CD14-positive monocyte (primary cell): Measurements from ENCODE around the gene ARHGAP15. TPM values are rescaled to one million over a fixed set of nuclear protein-coding genes. Genes with fewer than 3 reads are reported as not detected.

Experiments used
- DNase-seq, 3 donors: peaks; one replicate each; pipeline ENCODE4 v3.0.0-alpha.2; 2011 to 2022
- H2AFZ ChIP-seq: 2 replicates; pipeline ENCODE4 v1.6.0; 2012; ENCODE audit warnings: mild to moderate bottlenecking, low read depth, low read length, inconsistent platforms; ENCODE audit not compliant: insufficient read depth, poor library complexity, severe bottlenecking
- H3K27ac ChIP-seq, 2 donors: 1 replicate in 1 of 2; 2 replicates in 1 of 2; pipeline ENCODE4 v1.5.1; 2012 to 2013; ENCODE audit warnings: low read length in 2 of 2, control low read depth in 1 of 2, inconsistent platforms in 1 of 2, low read depth in 1 of 2, mild to moderate bottlenecking in 1 of 2
- H3K27me3 ChIP-seq, 2 donors: one replicate each; pipeline versions ENCODE4 v1.6.0 to v1.6.1; 2011 to 2013; ENCODE audit warnings: low read length in 2 of 2; ENCODE audit not compliant: control insufficient read depth in 2 of 2, insufficient read depth in 2 of 2
- H3K36me3 ChIP-seq, 2 donors: replicated peaks in 1 of 2; 1 replicate in 1 of 2; 2 replicates in 1 of 2; pipeline versions ENCODE4 v1.5.1 to v1.6.1; 2012 to 2013; ENCODE audit warnings: low read length in 2 of 2, control low read depth in 1 of 2, inconsistent platforms in 1 of 2, mild to moderate bottlenecking in 1 of 2; ENCODE audit not compliant: insufficient read depth in 2 of 2, control insufficient read depth in 1 of 2
- H3K4me1 ChIP-seq, 2 donors: 1 replicate in 1 of 2; 2 replicates in 1 of 2; pipeline versions ENCODE4 v1.5.1 to v1.6.1; 2012 to 2013; ENCODE audit warnings: low read length in 2 of 2, control low read depth in 1 of 2, inconsistent platforms in 1 of 2, mild to moderate bottlenecking in 1 of 2, moderate library complexity in 1 of 2; ENCODE audit not compliant: insufficient read depth in 2 of 2, control insufficient read depth in 1 of 2
- H3K4me2 ChIP-seq: replicated peaks from 2 replicates; pipeline ENCODE3; 2012; ENCODE audit warnings: low read length, moderate library complexity, mild to moderate bottlenecking; ENCODE audit not compliant: poor library complexity, severe bottlenecking; ENCODE audit errors: extremely low read depth
- H3K4me3 ChIP-seq, 3 experiments: fragments of 200-600 bp in 1 of 3; sonication (generic) in 1 of 3; replicated peaks in 1 of 3; 1 replicate in 2 of 3; 2 replicates in 1 of 3; pipeline ENCODE4 v1.5.1; 2011 to 2013; ENCODE audit warnings: low read length in 3 of 3, mild to moderate bottlenecking in 3 of 3, control low read depth in 2 of 3, low read depth in 2 of 3, inconsistent platforms in 1 of 3, moderate library complexity in 1 of 3
- H3K79me2 ChIP-seq: 2 replicates; pipeline ENCODE4 v1.6.0; 2012; ENCODE audit warnings: mild to moderate bottlenecking, control low read depth, inconsistent platforms, low read length, moderate library complexity; ENCODE audit not compliant: insufficient read depth
- H3K9ac ChIP-seq: 2 replicates; pipeline ENCODE4 v1.6.0; 2017; ENCODE audit warnings: low read length, mild to moderate bottlenecking; ENCODE audit not compliant: insufficient read depth, poor library complexity, severe bottlenecking
- H3K9me3 ChIP-seq, 2 donors: replicated peaks in 1 of 2; 1 replicate in 1 of 2; 2 replicates in 1 of 2; pipeline versions ENCODE4 v1.5.1 to v1.6.1; 2012 to 2013; ENCODE audit warnings: low read length in 2 of 2, control low read depth in 1 of 2; ENCODE audit not compliant: control insufficient read depth in 1 of 2, insufficient read depth in 1 of 2
- H4K20me1 ChIP-seq: 2 replicates; pipeline ENCODE4 v1.6.0; 2012; ENCODE audit warnings: mild to moderate bottlenecking, low read length, control low read depth, moderate library complexity; ENCODE audit not compliant: insufficient read depth
- H3K27ac Mint-ChIP-seq, 7 donors: one replicate each; pipeline ENCODE4 v1.8.0; 2020; ENCODE audit warnings: mild to moderate bottlenecking in 7 of 7, mixed read lengths in 7 of 7, moderate library complexity in 6 of 7, inconsistent platforms in 2 of 7
- H3K27me3 Mint-ChIP-seq, 3 donors: one replicate each; pipeline ENCODE4 v1.8.0; 2021 to 2022; ENCODE audit warnings: low read depth in 3 of 3, mild to moderate bottlenecking in 3 of 3, mixed read lengths in 3 of 3, moderate library complexity in 3 of 3, inconsistent platforms in 1 of 3
- H3K36me3 Mint-ChIP-seq, 2 donors: one replicate each; pipeline ENCODE4 v1.8.0; 2020; ENCODE audit warnings: mixed read lengths in 2 of 2, inconsistent platforms in 1 of 2, mild to moderate bottlenecking in 1 of 2
- H3K4me1 Mint-ChIP-seq: one replicate; pipeline ENCODE4 v1.8.0; 2020; ENCODE audit warnings: mild to moderate bottlenecking, mixed read lengths
- H3K4me3 Mint-ChIP-seq, 2 donors: one replicate each; pipeline ENCODE4 v1.8.0; 2020; ENCODE audit warnings: mild to moderate bottlenecking in 2 of 2, mixed read lengths in 2 of 2, moderate library complexity in 1 of 2
- H3K9me3 Mint-ChIP-seq, 7 donors: one replicate each; pipeline ENCODE4 v1.8.0; 2020 to 2022; ENCODE audit warnings: mixed read lengths in 7 of 7, mild to moderate bottlenecking in 6 of 7, moderate library complexity in 6 of 7, inconsistent platforms in 2 of 7
- WGBS: methylation state at CpG from one replicate; pipeline ENCODE4 v1.1.5; 2013; ENCODE audit warnings: missing lambda C conversion rate; ENCODE audit not compliant: insufficient coverage; 5-methylcytosine and 5-hydroxymethylcytosine counted together
- intact Hi-C, 2 donors: fragments of 100-400 bp; cut with micrococcal nuclease; formaldehyde crosslinking; loops; one replicate each; pipeline versions ENCODE4 v1.15.0 to v1.15.1; 2023
- polyA plus RNA-seq, 3 donors: library from polyadenylated mRNA; depleted of rRNA in 1 of 3; unstranded in 2 of 3; stranded (reverse) in 1 of 3; fragments of 300-500 nt in 2 of 3; fragments of >200 nt in 1 of 3; fragmentation: Illumina TruSeq in 2 of 3; gene quantifications; 1 replicate in 2 of 3; 2 replicates in 1 of 3; pipeline ENCODE4 v1.2.3, GENCODE V29; 2012 to 2021
- TF ChIP-seq, protein P1 (sequence below): fragments of 200-600 bp; IDR thresholded peaks from one replicate; pipeline ENCODE4 v1.8.0; 2022; ENCODE audit warnings: antibody characterized with exemption, mild to moderate bottlenecking

The ARHGAP15 gene
- polyA plus RNA-seq, 3 donors = 35.4 to 50.9 (median 50.7) TPM

GRCh38 chr2:143802871-143803650 lies 673.8 kb downstream of the ARHGAP15 start:
- Histone ChIP-seq H3K4me1 (peaks cover 5 to 6% of the 10 kb centered on the region in 2 donors), H3K9me3 (peaks cover 0 to 4% of the 10 kb centered on the region in 2 donors), H3K27me3 (no peaks in the 10 kb centered on the region), H4K20me1 (no peaks in the 10 kb centered on the region), H3K4me3 (no peak overlapping the region), H3K27ac (no peak overlapping the region), H2AFZ (no peak overlapping the region), H3K36me3 (no peaks in the 10 kb centered on the region), H3K4me2 (no peak overlapping the region), H3K9ac (no peak overlapping the region), H3K79me2 (no peaks in the 10 kb centered on the region)
- intact Hi-C loops = no loop called here
- no peak for DNase-seq
- Mint-ChIP-seq H3K36me3 (no peaks in the 10 kb centered on the region), H3K9me3 (peaks cover 0 to 7% (median 0%) of the 10 kb centered on the region in 7 donors), H3K27me3 (no peaks in the 10 kb centered on the region), H3K27ac (no peak overlapping the region), H3K4me3 (no peak overlapping the region), H3K4me1 (peaks cover 6% of the 10 kb centered on the region)
- TF ChIP-seq, protein P1, sequence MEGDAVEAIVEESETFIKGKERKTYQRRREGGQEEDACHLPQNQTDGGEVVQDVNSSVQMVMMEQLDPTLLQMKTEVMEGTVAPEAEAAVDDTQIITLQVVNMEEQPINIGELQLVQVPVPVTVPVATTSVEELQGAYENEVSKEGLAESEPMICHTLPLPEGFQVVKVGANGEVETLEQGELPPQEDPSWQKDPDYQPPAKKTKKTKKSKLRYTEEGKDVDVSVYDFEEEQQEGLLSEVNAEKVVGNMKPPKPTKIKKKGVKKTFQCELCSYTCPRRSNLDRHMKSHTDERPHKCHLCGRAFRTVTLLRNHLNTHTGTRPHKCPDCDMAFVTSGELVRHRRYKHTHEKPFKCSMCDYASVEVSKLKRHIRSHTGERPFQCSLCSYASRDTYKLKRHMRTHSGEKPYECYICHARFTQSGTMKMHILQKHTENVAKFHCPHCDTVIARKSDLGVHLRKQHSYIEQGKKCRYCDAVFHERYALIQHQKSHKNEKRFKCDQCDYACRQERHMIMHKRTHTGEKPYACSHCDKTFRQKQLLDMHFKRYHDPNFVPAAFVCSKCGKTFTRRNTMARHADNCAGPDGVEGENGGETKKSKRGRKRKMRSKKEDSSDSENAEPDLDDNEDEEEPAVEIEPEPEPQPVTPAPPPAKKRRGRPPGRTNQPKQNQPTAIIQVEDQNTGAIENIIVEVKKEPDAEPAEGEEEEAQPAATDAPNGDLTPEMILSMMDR = no peak
- no CpG with 5 or more reads among the region's 5 CpGs for WGBS

DNA sequence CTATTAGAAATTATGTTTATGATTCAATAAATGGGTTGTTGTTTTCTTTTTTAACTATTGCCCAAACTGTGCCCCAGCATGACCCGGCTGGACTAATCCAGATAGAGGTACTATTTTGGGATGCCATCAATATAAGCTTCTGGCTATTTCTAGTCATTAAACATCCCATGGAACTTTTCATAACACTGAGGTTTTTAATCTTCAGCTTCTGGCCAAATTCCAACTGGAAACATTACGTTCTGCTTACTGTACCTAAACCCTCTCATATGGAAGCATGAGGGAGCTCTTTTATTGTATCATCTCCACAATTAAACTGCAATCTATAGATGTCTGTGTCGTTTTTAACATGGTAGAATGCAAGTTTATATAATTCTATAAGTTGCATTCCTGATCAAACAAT lies 674.7 kb downstream of the ARHGAP15 start:
- TF ChIP-seq, protein P1 = no peak
- Histone ChIP-seq H2AFZ (no peak overlapping the region), H3K27ac (no peak overlapping the region), H3K4me1 (peaks cover 8% of the 10 kb centered on the region in 2 donors), H3K9me3 (peaks cover 0 to 2% of the 10 kb centered on the region in 2 donors), H4K20me1 (no peaks in the 10 kb centered on the region), H3K9ac (no peak overlapping the region), H3K27me3 (no peaks in the 10 kb centered on the region), H3K79me2 (no peaks in the 10 kb centered on the region), H3K36me3 (no peaks in the 10 kb centered on the region), H3K4me3 (no peak overlapping the region), H3K4me2 (no peak overlapping the region)
- H3K36me3 Mint-ChIP-seq = no peaks in the 10 kb centered on the region
- no peak overlapping the region for H3K4me3 Mint-ChIP-seq
- intact Hi-C loops = no loop called here
- no peak for DNase-seq
- WGBS = 13% methylated on average over 1 of the region's 3 CpGs
- no peak overlapping the region for H3K27ac Mint-ChIP-seq
- peaks cover 0 to 5% (median 0%) of the 10 kb centered on the region in 7 donors for H3K9me3 Mint-ChIP-seq
- peaks cover 13% of the 10 kb centered on the region for H3K4me1 Mint-ChIP-seq
- no peaks in the 10 kb centered on the region for H3K27me3 Mint-ChIP-seq
